Esophagus muscularis mucosa (tissue), 3 donors: ENCODE data around the gene PIM3.

Experiments used
- POLR2A ChIP-seq: fragments of 450-650 bp; IDR thresholded peaks from one replicate; pipeline ENCODE4 v1.6.1; 2017; ENCODE audit warnings: antibody characterized with exemption, moderate library complexity, mild to moderate bottlenecking, low read depth
- TF ChIP-seq, protein P1 (sequence below), 3 experiments: fragments of 200-600 bp in 2 of 3; fragments of 450-650 bp in 1 of 3; sonication (generic) in 2 of 3; IDR thresholded peaks; one replicate each; pipeline ENCODE4 v1.5.1; 2017 to 2019; ENCODE audit warnings: antibody characterized with exemption in 3 of 3, mild to moderate bottlenecking in 2 of 3, moderate library complexity in 1 of 3

DNA sequence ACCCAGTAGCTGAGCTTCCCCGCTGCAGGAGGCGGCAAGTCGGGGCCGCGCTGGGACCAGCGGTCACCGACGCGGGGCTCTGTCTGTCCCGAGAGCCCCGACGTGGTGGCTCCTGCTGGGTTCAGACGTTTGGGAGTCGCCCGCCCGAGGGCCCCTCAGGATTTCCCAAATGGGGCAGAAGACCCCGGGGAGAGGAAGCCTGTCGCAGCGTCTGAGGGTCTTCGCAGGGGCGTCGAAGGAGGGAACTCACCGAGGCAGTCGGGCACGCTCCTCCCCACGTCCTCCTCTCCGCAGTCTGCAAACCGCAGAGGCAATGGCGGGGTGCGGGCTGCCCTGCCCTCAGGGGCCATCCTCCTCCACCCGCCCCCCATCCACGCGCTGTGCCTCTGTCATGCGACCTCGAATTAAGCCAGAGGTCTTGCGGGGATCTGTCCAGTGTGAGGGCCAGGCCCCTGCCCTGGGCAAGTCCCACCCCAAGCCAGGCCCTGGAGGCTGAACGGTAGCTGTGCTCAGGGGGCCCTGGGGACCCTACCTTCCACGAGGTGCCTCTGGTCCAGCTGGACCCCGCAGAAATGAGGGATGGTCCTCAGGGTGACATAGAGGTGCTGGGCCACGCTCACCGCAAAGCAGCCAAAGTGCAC, 39.5 kb downstream of the PIM3 start:
- TF ChIP-seq, protein P1, sequence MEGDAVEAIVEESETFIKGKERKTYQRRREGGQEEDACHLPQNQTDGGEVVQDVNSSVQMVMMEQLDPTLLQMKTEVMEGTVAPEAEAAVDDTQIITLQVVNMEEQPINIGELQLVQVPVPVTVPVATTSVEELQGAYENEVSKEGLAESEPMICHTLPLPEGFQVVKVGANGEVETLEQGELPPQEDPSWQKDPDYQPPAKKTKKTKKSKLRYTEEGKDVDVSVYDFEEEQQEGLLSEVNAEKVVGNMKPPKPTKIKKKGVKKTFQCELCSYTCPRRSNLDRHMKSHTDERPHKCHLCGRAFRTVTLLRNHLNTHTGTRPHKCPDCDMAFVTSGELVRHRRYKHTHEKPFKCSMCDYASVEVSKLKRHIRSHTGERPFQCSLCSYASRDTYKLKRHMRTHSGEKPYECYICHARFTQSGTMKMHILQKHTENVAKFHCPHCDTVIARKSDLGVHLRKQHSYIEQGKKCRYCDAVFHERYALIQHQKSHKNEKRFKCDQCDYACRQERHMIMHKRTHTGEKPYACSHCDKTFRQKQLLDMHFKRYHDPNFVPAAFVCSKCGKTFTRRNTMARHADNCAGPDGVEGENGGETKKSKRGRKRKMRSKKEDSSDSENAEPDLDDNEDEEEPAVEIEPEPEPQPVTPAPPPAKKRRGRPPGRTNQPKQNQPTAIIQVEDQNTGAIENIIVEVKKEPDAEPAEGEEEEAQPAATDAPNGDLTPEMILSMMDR (IDR thresholded peaks at IDR 0.05) = no peak
- TF ChIP-seq POLR2A = no peak
